HepG2 (cell line): ENCODE data around the gene NSF. TPM values are rescaled to one million over a fixed set of nuclear protein-coding genes. Genes with fewer than 3 reads are reported as not detected.

ENCODE experiments used
- ZNF318 ChIP-seq: sonication (generic); formaldehyde crosslinking; IDR thresholded peaks from 2 replicates; pipeline ENCODE4 v1.4.0; 2020; ENCODE audit warnings: mild to moderate bottlenecking, missing genetic modification reagents
- ZNF362 ChIP-seq: sonication (generic); formaldehyde crosslinking; IDR thresholded peaks from 2 replicates; pipeline ENCODE4 v1.4.0; 2020; ENCODE audit warnings: missing genetic modification reagents, mild to moderate bottlenecking, borderline replicate concordance
- ZNF513 ChIP-seq: sonication (generic); formaldehyde crosslinking; conservative IDR thresholded peaks from 2 replicates; pipeline ENCODE4 v1.5.0; 2020; ENCODE audit warnings: missing genetic modification reagents
- ZNF737 ChIP-seq: sonication (generic); formaldehyde crosslinking; IDR thresholded peaks from 2 replicates; pipeline ENCODE4 v1.5.0; 2020; ENCODE audit warnings: missing genetic modification reagents, mild to moderate bottlenecking, borderline replicate concordance
- polyA plus RNA-seq, 8 experiments: library from polyadenylated mRNA; depleted of rRNA in 3 of 8; stranded (reverse) in 7 of 8; unstranded in 1 of 8; fragments of >200 nt; fragmentation: Illumina TruSeq in 4 of 8; extraction: Trizol in 4 of 8; gene quantifications; 2 replicates each; pipeline versions ENCODE4 v1.2.1 to v1.2.3, GENCODE V29; 2011 to 2016; ENCODE audit warnings: low read depth in 4 of 8, missing spikeins in 1 of 8, mixed read lengths in 1 of 8; ENCODE audit not compliant: insufficient read depth in 1 of 8
- total RNA-seq, 5 experiments: library from RNA; depleted of rRNA; stranded (reverse); fragments of >200 nt; fragmentation: Illumina TruSeq; extraction: Trizol; gene quantifications; 2 replicates each; pipeline ENCODE4 v1.2.3, GENCODE V29; 2016; ENCODE audit warnings: low read depth in 1 of 5

The NSF gene
- total and polyA plus RNA-seq, 2 of the 13 experiments (the other 11 are each of a cell fraction or from before 2014, with no cell fraction given) = 21.9 to 37.8 TPM

GRCh38 chr17:46785696-46786095 lies 195.2 kb downstream of the NSF start (continued):
- TF ChIP-seq ZNF318 (CRISPR knock-in tag) (no peak), ZNF513 (no peak), ZNF737 (CRISPR knock-in tag) (no peak), ZNF362 (no peak)
- TF ChIP-seq, all 625 proteins: peak for 3
